MG63 (cell line): Measurements from ENCODE around the gene OAF. TPM values are rescaled to one million over a fixed set of nuclear protein-coding genes. Genes with fewer than 3 reads are reported as not detected.
A peak's percentile ranks its signal among the peaks of the same experiment; 100 is the strongest.

Experiments
- DNase-seq: peaks from one replicate; pipeline ENCODE4 v3.0.0-alpha.2; 2020
- H3K27me3 ChIP-seq: fragments of 250-450 bp; sonication (Bioruptor Pico); 2 replicates; pipeline ENCODE4 v1.5.1; 2020; ENCODE audit warnings: mild to moderate bottlenecking, moderate library complexity
- H3K36me3 ChIP-seq: fragments of 250-450 bp; sonication (Bioruptor Pico); 2 replicates; pipeline ENCODE4 v1.5.1; 2020; ENCODE audit warnings: mild to moderate bottlenecking, moderate library complexity
- H3K4me3 ChIP-seq: fragments of 250-450 bp; sonication (Bioruptor Pico); 2 replicates; pipeline ENCODE4 v1.5.1; 2020; ENCODE audit warnings: mild to moderate bottlenecking, moderate library complexity
- H3K9me3 ChIP-seq: fragments of 250-450 bp; sonication (Bioruptor Pico); 2 replicates; pipeline ENCODE4 v1.5.1; 2020; ENCODE audit warnings: mild to moderate bottlenecking, moderate library complexity
- total RNA-seq: library from RNA; depleted of rRNA; stranded (reverse); fragments of >200 nt; shearing (Covaris generic); gene quantifications from 2 replicates; pipeline ENCODE4 v1.2.3, GENCODE V29; 2014; ENCODE audit warnings: low replicate concordance

OAF gene
- total RNA-seq, 1 experiment from 2014 or later, result 35.9 TPM

DNA sequence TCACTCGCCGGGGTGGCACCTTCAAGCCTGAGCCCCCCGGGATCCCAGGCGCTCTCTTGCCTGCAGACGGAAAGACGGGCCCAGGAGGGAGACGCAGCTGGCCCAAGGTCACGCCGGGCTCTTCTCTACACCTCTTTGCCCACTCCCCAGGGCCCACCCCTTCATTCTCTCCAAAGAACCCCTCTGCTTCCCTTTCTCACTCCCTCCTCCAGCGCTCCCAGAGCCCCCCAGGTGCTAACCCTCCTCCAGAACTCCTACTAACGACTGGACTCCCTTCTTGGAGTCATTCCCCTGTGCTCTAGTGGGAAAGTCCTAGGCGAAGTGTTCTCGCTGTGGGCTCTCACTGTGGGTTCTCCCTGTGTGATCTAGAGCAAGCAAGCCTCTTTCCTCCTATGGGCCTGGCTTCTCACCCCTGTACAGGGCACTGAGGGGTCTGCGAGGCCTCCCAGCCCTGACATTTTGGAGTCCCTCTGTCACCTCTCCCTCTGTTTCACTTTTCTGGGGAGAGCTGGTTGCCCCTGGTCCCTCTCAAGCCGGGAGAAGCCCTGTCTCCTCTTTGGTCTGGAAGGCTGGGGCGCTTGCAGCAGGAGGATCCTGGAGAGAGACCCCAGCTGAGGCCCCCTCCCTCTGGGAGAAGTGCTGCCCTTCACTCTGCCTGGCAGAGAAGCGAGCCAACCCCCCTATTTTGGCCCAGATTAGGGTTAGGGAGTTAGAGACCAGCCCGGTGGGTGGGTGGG lies 858 bp downstream of the OAF start:
- Histone ChIP-seq H3K4me3 (peak overlapping the region; percentile 56), H3K27me3 (no peaks in the 10 kb centered on the region), H3K9me3 (no peaks in the 10 kb centered on the region), H3K36me3 (no peaks in the 10 kb centered on the region; the same call in 1 of the 2 replicates)
- DNase-seq, result no peak

DNA sequence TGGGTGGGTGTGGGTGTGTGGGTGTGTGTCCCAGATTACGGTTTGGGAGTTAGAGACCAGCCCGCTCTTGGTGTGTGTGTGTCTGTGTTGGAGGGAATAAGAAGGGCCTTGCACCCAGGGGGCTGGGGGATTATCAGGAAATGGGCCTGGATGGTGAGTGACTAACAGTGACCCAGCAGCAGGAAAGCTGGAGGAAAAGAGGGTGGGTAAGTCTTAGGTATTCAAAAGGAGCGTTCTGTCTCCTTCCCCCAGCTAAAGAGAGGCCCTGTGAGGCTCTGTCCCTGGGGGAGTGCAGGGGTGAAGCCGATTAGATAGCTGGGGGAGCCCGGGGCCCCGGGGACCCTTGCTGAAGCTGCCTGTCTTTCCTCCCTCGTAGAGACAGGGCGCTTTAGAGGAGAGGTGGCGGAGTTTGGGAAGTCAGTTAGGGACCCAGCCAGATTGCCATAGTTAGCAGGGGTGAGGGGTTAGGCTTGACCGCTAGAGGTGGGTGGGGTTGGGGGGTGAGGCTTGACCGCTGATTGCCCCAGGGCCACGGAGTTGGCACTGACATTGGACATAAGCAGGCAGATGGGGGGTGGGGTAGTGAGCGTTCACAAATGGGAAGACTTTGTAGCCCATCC lies 1.5 kb downstream of the OAF start:
- Histone ChIP-seq H3K4me3 (peak overlapping the region; percentile 56), H3K36me3 (no peaks in the 10 kb centered on the region; the same call in 1 of the 2 replicates), H3K9me3 (no peaks in the 10 kb centered on the region), H3K27me3 (no peaks in the 10 kb centered on the region)
- peak; percentile 32 for DNase-seq

DNA sequence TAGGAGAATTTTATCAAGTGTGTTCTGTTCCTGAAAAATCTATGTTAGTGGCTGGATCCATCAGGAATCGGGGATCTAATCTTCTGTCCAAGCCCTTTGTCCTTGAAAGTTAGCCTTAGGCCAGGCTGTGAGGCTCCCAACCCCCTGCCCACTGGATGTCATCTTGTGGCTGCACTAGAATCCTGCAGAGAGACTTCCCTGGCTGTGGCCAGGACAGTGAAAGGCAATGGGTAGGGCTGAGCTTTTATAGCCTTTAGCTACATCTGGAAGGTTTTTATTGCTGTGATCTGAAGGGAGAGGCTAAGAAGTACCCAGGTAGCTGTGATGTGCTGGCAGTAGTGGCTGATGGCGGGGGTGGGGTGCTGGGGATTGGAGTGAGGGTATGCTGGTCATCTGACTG lies 2.1 kb downstream of the OAF start:
- no peak for DNase-seq
- H3K4me3 ChIP-seq, result peak overlapping the region; percentile 56

DNA sequence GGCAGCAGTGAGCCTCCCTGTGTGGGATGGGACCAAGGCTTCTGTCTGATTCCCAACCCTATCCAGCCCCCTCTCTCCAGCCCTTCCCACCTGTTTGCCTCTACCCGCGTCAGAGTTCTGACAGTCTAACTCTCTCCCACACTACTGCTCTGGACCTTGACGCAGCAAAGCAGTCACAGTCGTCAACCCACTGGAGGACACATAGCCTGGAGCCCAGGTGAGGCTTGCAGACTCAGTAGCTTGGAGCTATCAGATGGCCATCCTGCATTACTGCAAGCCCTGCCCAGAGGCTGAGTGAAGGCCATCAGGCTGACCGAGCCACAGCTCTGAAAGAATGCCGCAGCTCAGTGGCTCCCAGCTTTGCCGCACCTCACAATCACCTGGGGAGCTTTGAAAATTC lies 3.7 kb downstream of the OAF start:
- no peak for DNase-seq
- H3K4me3 ChIP-seq, result no peak overlapping the region
- no peaks in the 10 kb centered on the region for H3K9me3 ChIP-seq
- H3K27me3 ChIP-seq, result no peaks in the 10 kb centered on the region
- no peaks in the 10 kb centered on the region; the same call in 1 of the 2 replicates for H3K36me3 ChIP-seq

More for the DNA sequence above, 2.1 kb downstream of the OAF start:
- H3K36me3 ChIP-seq, result no peaks in the 10 kb centered on the region; the same call in 1 of the 2 replicates
- H3K27me3 ChIP-seq, result no peaks in the 10 kb centered on the region
- H3K9me3 ChIP-seq, result no peaks in the 10 kb centered on the region

DNA sequence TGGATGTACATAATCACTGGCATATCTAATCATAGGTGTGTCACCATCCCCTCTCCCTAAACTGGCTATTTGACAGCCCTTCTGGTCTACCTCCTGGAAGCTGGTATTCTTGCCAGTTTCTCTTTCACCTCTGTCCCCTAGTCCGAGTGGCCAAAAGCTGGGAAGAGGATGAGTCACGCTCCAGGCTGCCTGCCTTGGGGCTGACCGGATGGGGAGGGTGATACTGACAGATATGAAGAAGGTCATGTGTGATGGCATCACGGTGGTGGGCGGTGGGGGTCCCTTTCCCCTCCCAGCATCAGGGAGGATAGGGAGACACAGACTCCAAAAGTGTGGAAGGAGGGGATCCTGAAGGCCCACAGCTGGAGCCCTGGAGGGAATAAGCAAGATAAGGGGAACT lies 4.8 kb downstream of the OAF start:
- Histone ChIP-seq H3K36me3 (peaks cover 3% of the 10 kb centered on the region; the same call in 1 of the 2 replicates), H3K9me3 (no peaks in the 10 kb centered on the region), H3K27me3 (no peaks in the 10 kb centered on the region), H3K4me3 (no peak overlapping the region)
- DNase-seq, result peak; percentile 59

DNA sequence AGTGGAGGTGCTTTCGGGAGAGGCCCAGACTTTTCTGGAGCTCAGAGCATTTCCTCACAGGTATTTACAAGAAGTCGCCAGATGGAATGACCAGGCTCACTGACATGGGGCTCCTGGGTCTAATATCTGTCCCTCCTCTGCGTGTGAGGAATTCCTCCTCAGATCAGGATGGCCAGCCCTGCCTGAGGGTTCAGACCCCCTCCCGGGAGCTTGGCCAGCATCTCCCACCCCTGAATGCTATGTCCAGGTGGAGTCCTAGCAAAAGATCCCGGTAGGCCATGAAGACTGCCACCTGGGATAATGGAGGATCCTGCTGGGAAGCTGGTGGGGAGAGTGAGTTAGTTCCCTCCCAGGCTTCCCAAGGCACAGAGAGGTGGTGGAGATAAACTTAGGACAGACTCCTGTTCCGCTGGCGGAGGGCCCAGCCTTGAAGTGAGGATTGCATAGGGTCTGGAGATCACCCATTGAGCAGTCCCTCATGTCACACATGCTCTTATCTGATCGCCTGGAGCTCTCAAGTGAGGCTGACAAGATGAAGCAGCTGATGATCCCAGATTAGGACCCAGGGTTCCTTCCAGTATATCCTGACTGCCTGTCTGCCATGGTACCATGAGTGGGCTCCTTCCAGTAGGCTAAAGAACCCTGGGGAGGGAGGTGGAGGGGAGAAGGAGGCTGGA lies 5.7 kb downstream of the OAF start:
- Histone ChIP-seq H3K27me3 (no peaks in the 10 kb centered on the region), H3K36me3 (peaks cover 3% of the 10 kb centered on the region; the same call in 1 of the 2 replicates), H3K9me3 (no peaks in the 10 kb centered on the region), H3K4me3 (no peak overlapping the region)
- DNase-seq, result no peak

DNA sequence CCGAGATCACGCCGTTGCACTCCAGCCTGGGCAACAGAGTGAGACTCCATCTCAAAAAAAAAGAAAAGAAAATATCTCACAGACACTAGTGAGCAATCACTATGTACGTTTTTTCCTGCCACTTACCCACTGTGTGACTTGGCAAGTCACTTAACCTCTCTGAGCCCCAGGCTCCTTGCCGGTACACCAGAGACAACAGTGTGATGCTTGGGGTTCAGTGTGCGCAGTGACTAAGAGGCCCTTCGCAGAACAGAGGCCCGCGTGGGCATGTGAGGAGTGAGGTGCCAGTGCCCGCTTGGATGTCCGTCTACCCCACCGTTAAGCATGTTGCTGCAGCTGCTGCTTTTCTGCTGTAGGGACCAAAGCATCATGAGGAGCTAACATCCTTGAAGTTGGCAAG lies 6.7 kb downstream of the OAF start:
- Histone ChIP-seq H3K4me3 (no peak overlapping the region), H3K27me3 (no peaks in the 10 kb centered on the region), H3K36me3 (peaks cover 3% of the 10 kb centered on the region; the same call in 1 of the 2 replicates), H3K9me3 (no peaks in the 10 kb centered on the region)
- DNase-seq, result no peak

DNA sequence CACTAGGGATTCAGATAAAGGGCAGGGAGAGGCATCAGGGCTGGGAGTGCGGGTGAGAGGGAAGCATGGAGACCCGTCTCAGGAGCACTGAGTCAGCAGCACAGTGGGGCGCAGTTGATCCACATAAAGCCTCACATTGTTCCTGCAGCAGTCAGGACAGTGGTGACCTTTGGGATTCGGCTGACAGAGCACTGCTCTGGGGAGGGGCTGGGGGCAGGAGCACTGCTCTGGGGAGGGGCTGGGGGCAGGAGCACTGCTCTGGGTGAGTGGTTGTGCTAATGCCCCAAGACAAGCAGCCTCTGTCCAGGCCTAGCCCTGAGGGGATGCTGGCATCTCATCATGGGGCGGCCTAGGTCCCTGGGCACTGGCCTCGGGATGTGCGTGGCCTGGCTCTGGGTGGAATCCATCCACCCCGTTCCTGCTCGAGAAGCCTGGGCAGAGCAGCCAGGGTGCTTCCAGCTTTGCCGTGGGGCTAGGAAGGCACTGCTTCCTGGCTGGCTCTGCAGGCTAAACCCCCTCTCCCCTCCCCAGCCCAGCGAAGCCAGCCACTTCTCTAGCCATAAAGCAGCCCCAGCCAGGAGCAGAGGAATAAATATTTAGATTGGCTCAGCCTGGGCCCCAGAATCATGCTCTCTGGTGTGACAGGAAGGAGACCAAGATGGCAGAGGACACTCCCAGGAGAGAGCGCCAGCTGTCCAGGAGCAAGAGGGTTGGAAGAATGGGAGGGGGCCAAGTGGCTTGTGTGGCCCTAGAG lies 7.3 kb downstream of the OAF start:
- H3K27me3 ChIP-seq, result no peaks in the 10 kb centered on the region
- H3K4me3 ChIP-seq, result no peak overlapping the region
- DNase-seq, result no peak
- no peaks in the 10 kb centered on the region for H3K9me3 ChIP-seq
- peaks cover 3% of the 10 kb centered on the region; the same call in 1 of the 2 replicates for H3K36me3 ChIP-seq

DNA sequence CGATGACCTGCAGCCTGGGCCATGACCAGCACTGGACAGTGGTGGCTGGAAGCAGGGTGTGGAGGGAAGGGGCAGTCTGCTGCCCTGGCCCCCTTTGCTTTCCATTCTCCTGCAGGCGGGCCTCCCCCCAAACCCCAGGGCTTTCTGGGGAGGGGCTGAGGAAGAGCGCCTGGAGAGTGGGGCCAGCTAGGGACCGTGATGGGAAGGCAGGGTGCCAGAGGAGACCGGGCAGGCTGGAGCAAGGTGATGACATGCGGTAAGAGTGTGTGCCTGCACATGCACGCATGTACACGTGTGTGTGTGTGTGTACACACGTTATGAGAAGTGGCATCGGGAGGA lies 7.8 kb downstream of the OAF start:
- H3K27me3 ChIP-seq, result no peaks in the 10 kb centered on the region
- no peak for DNase-seq
- H3K4me3 ChIP-seq, result no peak overlapping the region
- H3K36me3 ChIP-seq, result peaks cover 3% of the 10 kb centered on the region; the same call in 1 of the 2 replicates
- H3K9me3 ChIP-seq, result no peaks in the 10 kb centered on the region

DNA sequence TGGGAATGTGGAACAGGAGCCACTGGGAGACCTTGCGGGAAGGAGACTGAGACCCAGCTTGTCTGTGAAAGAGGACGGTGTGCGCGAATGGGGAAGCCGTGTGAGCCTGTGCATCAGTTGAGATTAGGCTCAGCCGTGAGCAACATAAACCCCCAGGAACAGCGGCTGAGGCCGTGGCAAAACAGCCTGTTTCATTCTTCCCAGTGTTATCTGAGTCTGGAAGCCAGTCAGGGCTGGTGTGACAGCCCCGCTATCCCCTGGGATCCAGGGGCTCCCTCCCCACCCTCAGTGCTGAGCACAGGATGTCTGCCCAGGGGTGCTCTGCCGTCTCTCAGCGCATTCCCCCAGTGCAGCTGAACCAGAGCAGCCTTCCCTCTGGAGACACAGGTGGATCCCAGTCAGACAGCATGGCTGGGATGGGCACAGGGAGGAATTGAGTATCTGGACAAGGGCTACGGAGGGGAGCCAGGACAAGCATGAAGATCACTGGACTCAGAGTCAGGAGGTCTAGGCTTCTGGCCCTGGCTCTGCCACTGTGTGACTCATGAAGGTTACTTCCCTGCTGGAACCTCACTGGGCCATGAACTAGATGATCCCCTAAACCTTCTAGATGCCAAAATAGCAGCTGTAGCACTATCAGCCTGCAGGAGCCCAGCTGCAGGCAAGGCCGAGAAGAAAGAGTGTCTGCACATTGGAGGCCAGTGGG lies 8.6 kb downstream of the OAF start:
- H3K9me3 ChIP-seq, result no peaks in the 10 kb centered on the region
- peak; percentile 77 for DNase-seq
- no peaks in the 10 kb centered on the region for H3K27me3 ChIP-seq
- H3K36me3 ChIP-seq, result peaks cover 3% of the 10 kb centered on the region; the same call in 1 of the 2 replicates
- H3K4me3 ChIP-seq, result no peak overlapping the region

DNA sequence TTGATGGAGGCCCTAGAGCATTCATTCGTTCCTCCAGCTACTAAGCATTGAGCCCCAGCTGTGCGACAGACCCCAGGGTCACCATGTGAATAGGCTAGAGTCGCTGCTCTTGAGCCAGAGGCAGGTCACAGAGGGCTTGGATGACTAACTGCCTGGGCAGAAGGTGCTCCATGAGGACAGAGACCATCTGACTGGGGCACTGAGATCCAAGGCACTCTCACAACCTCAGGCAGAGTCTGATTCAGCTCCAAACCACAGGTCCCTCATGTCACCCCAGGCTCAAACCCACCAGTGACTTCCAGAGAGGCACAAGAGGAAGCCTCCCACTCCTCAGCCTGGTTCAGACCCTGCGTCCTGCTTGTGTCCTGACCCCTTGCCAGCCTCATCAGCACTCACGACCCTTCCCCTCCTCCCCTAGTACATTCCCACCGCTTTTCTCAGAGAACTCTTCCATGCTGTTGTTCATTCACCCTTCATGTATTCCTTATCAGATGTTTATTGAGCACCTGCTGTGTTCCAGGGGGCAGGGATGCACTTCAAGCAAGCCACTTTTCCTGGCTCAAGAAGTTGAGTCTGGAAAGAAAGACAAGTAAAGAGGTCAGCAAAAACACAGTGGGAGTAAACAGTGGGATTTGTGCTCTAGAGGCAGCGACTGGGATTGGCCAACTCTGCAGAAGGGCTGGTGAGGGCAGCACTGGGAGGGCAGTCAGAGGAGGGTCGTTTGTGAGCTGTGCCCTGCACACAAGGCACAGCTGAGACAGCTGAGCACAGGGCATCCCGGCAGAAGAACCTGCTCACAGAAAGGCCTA lies 9.3 kb downstream of the OAF start:
- no peaks in the 10 kb centered on the region for H3K27me3 ChIP-seq
- peaks cover 3% of the 10 kb centered on the region; the same call in 1 of the 2 replicates for H3K36me3 ChIP-seq
- H3K4me3 ChIP-seq, result no peak overlapping the region
- peak; percentile 49 for DNase-seq
- H3K9me3 ChIP-seq, result no peaks in the 10 kb centered on the region

DNA sequence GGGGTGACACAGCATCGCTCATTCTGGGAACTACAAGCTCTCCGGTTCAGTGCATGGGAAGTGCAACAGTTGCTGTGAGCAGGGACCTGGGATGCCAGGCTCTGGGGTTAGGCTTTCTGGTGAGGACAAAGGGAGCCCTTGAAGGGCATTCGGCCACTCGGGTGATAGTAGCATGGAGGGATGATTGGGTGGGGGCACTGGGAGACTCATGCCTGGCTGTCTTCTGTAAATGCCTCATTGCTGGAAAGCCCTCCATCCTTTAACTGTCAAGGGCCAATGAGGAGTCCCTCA lies 9.9 kb downstream of the OAF start:
- Histone ChIP-seq H3K36me3 (peaks cover 3% of the 10 kb centered on the region; the same call in 1 of the 2 replicates), H3K27me3 (no peaks in the 10 kb centered on the region), H3K9me3 (no peaks in the 10 kb centered on the region), H3K4me3 (no peak overlapping the region)
- no peak for DNase-seq

DNA sequence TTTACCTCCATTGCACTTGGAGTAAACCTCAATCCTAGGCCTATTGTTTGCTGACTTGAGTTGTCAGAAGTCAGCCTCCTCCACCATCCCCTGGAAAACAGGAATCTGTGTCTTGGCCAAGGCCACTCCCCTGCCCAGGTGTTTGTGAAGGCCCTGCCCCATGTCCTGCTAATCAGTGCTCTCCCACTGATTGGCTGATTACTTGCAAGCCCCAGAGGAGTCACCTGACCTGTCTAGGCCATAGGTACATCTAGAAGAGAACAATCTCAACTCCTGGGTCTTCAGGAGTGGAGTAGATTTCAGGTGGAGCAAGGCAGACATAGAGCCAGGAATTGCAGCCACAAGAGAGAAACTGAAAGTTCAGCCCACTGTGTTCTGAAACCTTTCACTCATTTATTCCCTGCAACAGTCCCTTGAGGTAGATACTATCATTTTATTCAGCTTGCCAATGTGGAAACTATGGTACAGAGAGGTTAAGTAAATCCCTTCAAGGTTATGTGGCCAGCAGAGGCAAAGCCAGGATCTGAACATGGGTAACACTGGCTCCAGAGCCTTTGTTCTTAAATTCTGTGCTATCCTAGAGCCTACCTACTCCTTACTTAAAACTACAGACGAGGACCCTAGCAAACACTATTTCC lies 10.4 kb downstream of the OAF start:
- peaks cover 3% of the 10 kb centered on the region; the same call in 1 of the 2 replicates for H3K36me3 ChIP-seq
- H3K4me3 ChIP-seq, result no peak overlapping the region
- no peaks in the 10 kb centered on the region for H3K27me3 ChIP-seq
- no peak for DNase-seq
- no peaks in the 10 kb centered on the region for H3K9me3 ChIP-seq

DNA sequence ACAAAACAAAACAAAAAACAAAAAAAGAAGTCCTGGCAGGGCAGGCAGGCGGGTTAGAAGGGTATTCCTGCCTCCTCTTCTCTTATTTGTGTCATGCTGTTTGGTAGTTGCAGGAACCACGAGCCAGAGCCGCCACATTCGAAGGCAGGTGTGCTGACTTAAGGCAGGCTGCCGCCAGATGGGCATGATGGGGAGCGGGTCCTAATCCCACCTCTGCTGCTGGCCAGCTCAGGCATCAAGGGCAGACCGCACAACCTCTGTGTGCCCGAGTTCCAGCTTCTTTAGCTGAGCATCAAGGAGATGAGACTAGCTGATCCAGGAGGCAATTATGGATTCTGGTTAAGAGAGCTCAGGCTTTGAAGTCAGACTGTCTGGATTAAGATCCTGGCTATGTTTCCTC lies 12.1 kb downstream of the OAF start:
- Histone ChIP-seq H3K36me3 (peaks cover 3% of the 10 kb centered on the region; the same call in 1 of the 2 replicates), H3K27me3 (no peaks in the 10 kb centered on the region), H3K4me3 (no peak overlapping the region), H3K9me3 (no peaks in the 10 kb centered on the region)
- no peak for DNase-seq

DNA sequence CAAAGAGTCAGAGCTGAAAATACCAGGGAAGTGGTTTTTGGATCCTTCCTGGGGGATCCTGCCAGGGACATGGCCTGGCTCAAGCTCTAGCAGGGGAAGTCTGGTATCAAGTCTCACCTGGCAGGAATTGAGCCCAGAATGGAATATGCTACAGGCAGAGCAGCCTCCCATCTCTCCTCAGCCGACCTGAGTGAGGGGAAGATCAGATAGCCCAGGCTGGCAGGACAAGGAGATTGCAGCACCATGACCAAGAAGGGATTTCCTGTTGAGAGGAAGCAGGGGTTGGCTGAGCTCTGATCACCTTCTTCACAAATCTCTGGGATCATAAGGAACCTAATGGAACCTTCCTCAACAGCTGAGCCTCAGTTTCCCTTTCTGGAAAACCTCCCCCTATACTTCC lies 13.0 kb downstream of the OAF start:
- Histone ChIP-seq H3K36me3 (peaks cover 3% of the 10 kb centered on the region; the same call in 1 of the 2 replicates), H3K9me3 (no peaks in the 10 kb centered on the region), H3K4me3 (no peak overlapping the region), H3K27me3 (no peaks in the 10 kb centered on the region)
- no peak for DNase-seq
